ENCODE results near the gene NRROS.
"Not testable (repeated sequence)": the region's sequence is repeated elsewhere in the genome, so short reads cannot be mapped to it uniquely, and the experiment has no call there.

NRROS gene

DNA sequence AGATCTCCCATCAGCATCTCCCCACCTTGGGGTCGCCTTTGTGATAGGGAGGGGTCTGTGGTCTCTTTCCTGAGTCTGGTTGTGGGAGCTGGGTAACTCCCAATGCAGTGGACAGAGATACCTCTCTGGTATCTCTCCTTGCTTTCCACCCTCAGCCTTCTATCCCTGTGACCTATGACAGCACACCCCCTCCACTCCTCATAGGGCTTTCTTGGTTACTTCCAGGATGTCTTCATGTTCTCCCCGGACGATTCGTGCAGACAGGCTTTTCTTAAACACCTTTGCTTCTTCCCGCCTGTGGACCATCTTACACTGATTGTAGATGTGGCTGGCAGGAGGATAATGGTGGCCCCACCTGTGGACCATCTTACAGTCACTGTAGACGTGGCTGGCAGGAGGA lies 14.2 kb upstream of the NRROS start:
- DNase-seq: no peak

- DNase-seq: no peak
Observed at GRCh38 chr3:196627918-196628231, 11.6 kb upstream of the NRROS start.

- no peak for DNase-seq
Observed at GRCh38 chr3:196629228-196629627, 10.3 kb upstream of the NRROS start.

DNA sequence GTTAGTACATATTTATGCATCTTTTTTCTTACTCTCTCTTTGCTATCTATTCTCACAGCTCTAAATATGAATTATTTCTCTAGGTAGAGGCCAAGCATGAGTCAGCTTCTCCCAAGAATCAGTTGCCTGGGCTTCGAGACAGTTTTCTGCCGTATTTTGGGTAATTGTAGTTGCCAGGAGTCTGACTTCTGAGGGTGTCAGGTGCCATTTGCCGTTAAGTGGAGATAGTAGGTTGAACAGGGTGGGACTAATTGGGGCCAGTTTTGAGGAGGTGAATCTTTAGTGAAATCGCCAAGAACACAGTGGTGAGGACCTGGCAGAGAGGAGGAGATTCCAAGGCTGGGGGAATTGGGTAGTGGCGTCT lies 7.8 kb upstream of the NRROS start:
- no peak for DNase-seq

GRCh38 chr3:196632046-196632751 lies 7.3 kb upstream of the NRROS start:
- peak; percentile 81 for DNase-seq

GRCh38 chr3:196633555-196634151 lies 5.8 kb upstream of the NRROS start:
- DNase-seq: no peak

- no peak for DNase-seq
Observed at GRCh38 chr3:196634224-196634623, 5.3 kb upstream of the NRROS start.

- no peak for DNase-seq
Observed at GRCh38 chr3:196634829-196635228, 4.7 kb upstream of the NRROS start.

DNA sequence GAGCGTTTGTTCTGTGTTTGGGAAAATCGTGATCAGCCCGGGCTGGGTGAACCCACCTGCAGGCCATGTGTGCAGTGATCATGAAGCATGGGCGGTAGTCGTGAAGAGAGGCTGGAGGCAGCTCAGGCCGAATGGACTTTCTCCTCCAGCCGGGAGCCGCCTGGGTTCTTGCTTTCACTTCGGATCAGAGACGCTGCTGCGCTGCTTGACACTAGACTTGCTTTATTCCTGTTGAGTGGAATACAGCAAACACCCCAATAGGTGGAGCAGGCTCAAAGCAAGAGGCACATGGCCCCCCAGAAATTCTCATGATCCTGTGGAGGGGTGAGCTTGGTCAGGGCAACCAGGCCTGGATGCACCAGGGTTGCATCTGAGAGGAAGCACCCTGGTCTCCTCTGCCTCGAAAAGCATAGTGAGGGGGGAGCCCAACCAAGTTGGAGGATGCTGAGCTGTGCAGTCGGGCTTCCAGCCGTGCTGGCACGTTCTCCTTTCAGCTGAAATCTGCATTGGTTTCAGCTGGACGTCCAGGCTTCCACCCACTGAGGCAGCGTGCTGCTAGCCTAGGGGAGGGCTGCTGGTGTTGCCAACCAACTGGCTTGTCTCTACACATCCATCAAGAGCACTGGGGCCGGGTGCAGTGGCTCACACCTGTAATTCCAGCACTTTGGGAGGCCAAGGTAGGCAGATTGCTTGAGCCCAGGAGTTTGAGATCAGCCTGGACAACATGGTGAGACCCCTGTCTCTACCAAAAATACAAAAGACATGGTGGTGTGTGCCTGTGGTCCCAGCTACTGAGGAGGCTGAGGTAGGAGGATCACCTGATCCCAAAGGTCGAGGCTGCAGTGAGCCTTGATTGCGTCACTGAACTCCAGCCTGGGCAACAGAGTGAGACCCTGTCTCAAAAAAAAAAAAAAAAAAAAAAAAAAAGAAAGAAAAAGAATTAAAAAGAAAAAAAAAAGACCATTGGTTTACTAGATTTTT lies 2.8 kb upstream of the NRROS start:
- no peak for DNase-seq

GRCh38 chr3:196637941-196638340 lies 1.6 kb upstream of the NRROS start:
- DNase-seq: not testable (repeated sequence)

- DNase-seq: no peak
Observed at GRCh38 chr3:196638861-196639482, 522 bp upstream of the NRROS start.

DNA sequence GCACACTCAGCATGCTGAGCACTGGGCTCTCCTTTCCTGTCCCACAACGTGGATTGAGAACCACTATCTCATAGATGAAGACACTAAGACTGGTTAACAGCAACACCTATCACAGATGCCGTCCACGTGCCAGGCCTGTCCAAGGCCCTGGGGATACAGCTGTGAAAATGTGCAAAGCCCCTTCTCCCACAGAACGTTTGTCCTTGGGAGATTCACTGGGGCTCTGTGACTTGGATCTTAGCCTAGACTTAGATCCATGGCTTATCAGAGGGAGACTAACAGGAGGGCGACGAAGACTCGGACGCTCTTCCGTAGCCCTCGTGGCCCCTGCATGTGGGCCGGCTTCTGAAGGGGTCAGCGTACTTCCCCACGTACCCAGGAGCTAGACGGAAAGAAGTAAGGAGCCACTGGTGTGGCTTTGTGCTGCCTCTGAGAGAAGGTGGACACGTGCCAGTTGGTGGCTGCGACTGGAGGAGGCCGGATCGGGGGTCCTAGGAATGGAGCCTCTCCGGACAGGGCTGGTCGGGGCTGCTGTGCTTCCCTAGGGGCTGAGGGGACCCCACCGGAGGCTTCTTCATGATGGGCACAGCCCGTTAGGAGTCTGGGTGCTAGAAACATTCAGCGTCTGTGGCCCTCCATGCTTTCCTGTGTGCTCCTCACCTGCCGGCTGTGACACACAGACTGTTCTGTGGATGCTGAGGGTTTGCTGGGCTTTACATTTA lies 964 bp downstream of the NRROS start:
- DNase-seq: no peak

DNA sequence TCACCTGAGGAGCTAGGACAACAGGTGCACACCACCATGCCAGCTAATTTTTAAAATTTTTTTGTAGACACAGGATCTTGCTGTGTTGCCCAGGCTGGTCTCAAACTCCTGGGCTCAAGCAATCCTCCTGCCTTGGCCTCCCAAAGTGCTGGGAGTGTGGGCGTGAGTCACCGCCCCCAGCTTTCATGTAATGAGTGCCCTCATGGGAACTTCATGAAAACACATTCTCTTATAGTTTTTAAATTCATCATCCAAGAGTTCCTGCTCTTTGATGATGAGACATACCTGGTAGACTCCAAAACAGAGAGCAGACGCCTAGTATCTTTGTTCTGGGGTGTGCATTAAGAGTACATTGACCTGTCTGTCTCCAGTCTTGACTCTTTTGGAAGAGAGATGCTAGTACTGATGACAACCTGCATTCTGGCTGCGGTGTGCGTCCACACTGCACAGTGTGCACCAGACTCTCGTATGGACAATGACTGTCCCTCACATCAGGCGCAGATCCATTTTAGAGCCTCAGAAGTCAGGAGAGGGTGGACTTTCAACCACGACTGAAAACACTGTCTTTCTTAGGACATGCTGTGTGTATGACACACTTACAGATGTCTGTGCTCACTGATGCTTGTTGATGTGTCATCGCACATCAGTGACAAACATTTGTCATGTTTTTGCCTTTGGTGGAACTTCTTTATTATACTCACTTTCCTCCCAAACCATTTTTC lies 2.0 kb downstream of the NRROS start:
- DNase-seq: no peak

DNA sequence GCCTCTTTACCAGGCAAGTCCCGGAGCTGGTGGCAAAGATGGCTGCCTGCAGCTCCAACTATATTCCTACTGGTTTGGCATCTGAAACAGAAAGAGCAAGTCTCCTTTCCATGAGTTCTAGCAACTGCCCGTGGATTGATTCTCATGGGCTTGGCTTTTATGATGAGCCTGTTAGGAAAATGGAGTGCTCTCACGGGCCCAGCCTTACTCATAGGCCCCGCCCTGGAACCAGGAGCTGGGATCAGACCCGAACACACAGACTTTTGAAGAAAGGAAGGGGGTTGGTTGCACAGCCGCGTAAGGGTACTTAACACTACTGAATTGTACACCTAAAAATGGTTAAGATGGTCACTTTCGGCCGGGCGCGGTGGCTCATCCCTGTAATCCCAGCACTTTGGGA lies 2.9 kb downstream of the NRROS start:
- DNase-seq: no peak

DNA sequence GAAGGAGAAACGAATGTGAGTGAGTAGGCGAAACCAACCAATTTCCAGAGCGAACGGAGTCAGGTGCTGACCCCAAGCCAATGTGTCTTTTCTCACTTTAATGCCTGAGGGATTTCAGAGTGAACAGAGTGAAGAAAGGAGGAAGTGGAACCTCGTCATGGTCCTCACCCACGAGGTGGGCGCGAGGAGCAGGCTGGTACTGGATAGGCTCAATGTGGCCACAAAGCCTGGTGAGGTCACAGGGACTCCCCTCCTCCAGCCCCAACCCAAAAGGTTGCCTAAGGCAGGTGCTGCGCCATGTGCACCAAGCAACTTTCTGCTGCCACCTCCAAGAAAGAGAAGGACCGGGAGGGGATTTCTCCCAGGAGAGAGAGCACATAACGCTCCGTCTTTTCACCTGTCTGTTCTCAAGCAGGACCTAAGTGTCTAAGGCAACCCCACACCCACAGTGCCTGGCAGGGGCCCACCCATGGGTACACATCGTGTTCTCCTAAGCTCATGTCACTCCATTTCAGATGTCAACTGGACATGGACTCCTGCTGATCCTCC lies 3.8 kb downstream of the NRROS start:
- no peak for DNase-seq

DNA sequence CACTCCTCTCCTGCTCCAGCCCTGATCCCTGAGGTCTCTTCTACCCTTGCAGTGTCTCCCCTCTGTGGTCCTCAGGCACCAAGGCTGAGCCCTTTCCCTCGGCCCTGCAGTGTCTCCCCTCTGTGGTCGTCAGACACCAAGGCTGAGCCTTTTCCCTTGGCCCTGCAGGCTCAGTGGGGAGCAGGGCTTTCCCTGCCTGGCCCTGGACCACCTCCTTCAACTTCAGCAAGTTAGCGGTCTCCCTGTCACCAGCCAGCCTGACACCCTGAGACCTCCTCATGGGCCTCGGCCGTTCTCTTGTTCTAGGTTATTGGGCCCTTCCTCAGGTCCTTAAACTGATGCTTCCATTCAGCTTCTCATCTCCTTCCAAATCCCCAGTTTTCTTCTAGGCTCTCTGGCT lies 4.3 kb downstream of the NRROS start:
- no peak for DNase-seq

GRCh38 chr3:196645096-196645495 lies 5.6 kb downstream of the NRROS start:
- DNase-seq: no peak

DNA sequence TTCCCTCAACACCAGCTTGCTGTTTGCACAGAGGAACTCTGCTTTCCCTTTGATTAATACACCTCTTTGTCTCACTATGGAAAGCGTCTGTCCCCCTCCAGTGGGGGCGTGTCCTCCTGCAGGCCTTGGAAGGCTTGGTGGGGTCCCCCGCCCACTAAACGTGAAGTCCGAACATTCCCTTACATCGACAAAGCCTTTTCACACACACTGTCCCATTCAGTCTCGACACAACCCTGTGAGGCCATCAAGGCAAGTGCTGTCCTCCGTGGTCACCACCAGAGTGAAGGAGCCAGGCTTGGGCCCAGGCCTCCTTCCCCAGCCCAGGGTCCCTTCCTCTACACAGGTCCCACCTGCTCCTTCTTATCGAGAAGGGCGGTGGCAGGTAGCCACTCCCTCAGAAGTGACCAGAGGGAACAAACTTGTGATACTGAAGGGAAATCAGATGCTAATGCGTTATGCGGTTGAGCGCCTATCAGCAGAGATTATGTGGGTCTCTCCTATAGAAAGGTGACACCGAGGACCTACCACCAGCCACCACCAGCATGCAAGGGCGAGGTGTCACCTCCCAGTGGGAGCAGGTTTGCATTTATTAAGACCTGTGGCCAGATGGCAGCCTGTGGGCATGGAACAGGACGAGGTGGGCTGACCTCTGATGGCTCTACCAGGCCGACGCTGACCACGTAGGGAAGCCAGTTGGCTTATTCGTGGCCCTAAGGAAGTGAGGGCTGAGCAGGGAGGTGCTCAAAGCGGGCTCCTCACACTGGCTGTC lies 6.6 kb downstream of the NRROS start:
- DNase-seq: no peak

DNA sequence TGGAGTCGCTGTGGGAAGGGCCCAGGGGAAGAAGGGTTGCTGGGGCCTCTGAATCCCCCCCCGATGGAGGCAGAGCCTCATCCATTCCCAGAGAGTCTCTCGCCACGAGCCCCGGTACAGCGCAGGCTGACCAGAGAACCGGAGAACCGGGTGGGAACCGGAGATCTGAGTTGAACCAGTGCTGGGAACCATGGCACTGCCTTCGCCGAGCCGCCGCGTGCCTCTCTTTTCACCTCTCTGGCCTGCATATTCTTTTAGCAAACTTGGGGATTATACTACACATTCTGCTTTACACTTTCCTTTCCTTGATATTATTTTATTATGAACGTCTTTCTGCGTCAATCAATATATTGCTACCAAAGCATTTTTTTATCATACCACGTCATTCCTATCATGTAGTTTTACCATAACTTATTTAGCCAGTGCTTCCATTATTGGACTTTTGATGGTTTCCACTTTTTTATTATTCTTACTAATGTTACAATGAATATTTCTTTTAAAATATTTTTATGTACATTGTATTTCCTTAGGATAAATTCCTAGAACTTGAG lies 7.2 kb downstream of the NRROS start:
- no peak for DNase-seq

GRCh38 chr3:196650740-196651311 lies 11.3 kb downstream of the NRROS start:
- peak; percentile 93 for DNase-seq
